CD8-positive, alpha-beta memory T cell (primary cell): Measurements from ENCODE around the gene NRARP. TPM values are rescaled to one million over a fixed set of nuclear protein-coding genes. Genes with fewer than 3 reads are reported as not detected.

Experiments
- CTCF ChIA-PET: fragments of 350-600 bp; sonication (Branson Sonifier 250); formaldehyde crosslinking; loops from one replicate; lab custom pipeline; 2021; ENCODE audit warnings: antibody characterized with exemption; lab: Charles Lee
- POLR2A ChIA-PET: fragments of 350-600 bp; sonication (Branson Sonifier 250); formaldehyde crosslinking; loops from one replicate; lab custom pipeline; 2021; ENCODE audit warnings: antibody characterized with exemption; lab: Charles Lee
- DNase-seq, 5 donors: peaks; one replicate each; pipeline versions ENCODE4 v3.0.0 to v3.0.0-alpha.2; 2020 to 2022; ENCODE audit warnings: mixed read lengths in 1 of 5
- H3K27ac ChIP-seq: one replicate; pipeline ENCODE4 v1.7.0; 2013; ENCODE audit warnings: low read depth, mild to moderate bottlenecking, low read length, moderate library complexity
- H3K27me3 ChIP-seq: 2 replicates; pipeline ENCODE4 v1.7.0; 2013; ENCODE audit warnings: low read length, mild to moderate bottlenecking; ENCODE audit not compliant: insufficient read depth, poor library complexity, severe bottlenecking
- H3K36me3 ChIP-seq: 2 replicates; pipeline ENCODE4 v1.7.0; 2013; ENCODE audit warnings: mild to moderate bottlenecking, low read length, moderate library complexity; ENCODE audit not compliant: insufficient read depth
- H3K4me1 ChIP-seq: 2 replicates; pipeline ENCODE4 v1.7.0; 2013; ENCODE audit warnings: mild to moderate bottlenecking, low read length, moderate library complexity; ENCODE audit not compliant: insufficient read depth
- H3K4me3 ChIP-seq: 2 replicates; pipeline ENCODE4 v1.7.0; 2013; ENCODE audit warnings: mild to moderate bottlenecking, low read length
- H3K9me3 ChIP-seq: 2 replicates; pipeline ENCODE4 v1.7.0; 2013; ENCODE audit warnings: mild to moderate bottlenecking, low read length
- H3K27ac Mint-ChIP-seq, 8 donors: one replicate each; pipeline ENCODE4 v1.8.0; 2020 to 2021; ENCODE audit warnings: mixed read lengths in 8 of 8, mild to moderate bottlenecking in 6 of 8, inconsistent platforms in 3 of 8, moderate library complexity in 3 of 8
- H3K27me3 Mint-ChIP-seq, 2 donors: one replicate each; pipeline ENCODE4 v1.8.0; 2020 to 2021; ENCODE audit warnings: mixed read lengths in 2 of 2, mild to moderate bottlenecking in 1 of 2, moderate library complexity in 1 of 2
- H3K36me3 Mint-ChIP-seq, 3 donors: one replicate each; pipeline ENCODE4 v1.8.0; 2020 to 2021; ENCODE audit warnings: mixed read lengths in 3 of 3, inconsistent platforms in 1 of 3, mild to moderate bottlenecking in 1 of 3
- H3K4me1 Mint-ChIP-seq, 3 donors: one replicate each; pipeline ENCODE4 v1.8.0; 2020 to 2021; ENCODE audit warnings: mixed read lengths in 3 of 3, inconsistent platforms in 1 of 3, mild to moderate bottlenecking in 1 of 3
- H3K4me3 Mint-ChIP-seq, 7 donors: one replicate each; pipeline ENCODE4 v1.8.0; 2020 to 2021; ENCODE audit warnings: mixed read lengths in 7 of 7, mild to moderate bottlenecking in 6 of 7, moderate library complexity in 4 of 7, inconsistent platforms in 2 of 7
- H3K9me3 Mint-ChIP-seq, 5 donors: one replicate each; pipeline ENCODE4 v1.8.0; 2020 to 2022; ENCODE audit warnings: mixed read lengths in 5 of 5, mild to moderate bottlenecking in 3 of 5, moderate library complexity in 2 of 5, inconsistent platforms in 1 of 5
- polyA plus RNA-seq: library from polyadenylated mRNA; unstranded; fragments of 300-500 nt; fragmentation: Illumina TruSeq; gene quantifications from one replicate; pipeline ENCODE4 v1.2.3, GENCODE V29; 2021
- total RNA-seq, 2 experiments: library from RNA; stranded (reverse); gene quantifications; one replicate each; pipeline ENCODE4 v1.2.3, GENCODE V29; 2021

The NRARP gene
- total and polyA plus RNA-seq, 3 experiments from 2014 or later: 1.9 to 2.3 TPM; not detected in 1

DNA sequence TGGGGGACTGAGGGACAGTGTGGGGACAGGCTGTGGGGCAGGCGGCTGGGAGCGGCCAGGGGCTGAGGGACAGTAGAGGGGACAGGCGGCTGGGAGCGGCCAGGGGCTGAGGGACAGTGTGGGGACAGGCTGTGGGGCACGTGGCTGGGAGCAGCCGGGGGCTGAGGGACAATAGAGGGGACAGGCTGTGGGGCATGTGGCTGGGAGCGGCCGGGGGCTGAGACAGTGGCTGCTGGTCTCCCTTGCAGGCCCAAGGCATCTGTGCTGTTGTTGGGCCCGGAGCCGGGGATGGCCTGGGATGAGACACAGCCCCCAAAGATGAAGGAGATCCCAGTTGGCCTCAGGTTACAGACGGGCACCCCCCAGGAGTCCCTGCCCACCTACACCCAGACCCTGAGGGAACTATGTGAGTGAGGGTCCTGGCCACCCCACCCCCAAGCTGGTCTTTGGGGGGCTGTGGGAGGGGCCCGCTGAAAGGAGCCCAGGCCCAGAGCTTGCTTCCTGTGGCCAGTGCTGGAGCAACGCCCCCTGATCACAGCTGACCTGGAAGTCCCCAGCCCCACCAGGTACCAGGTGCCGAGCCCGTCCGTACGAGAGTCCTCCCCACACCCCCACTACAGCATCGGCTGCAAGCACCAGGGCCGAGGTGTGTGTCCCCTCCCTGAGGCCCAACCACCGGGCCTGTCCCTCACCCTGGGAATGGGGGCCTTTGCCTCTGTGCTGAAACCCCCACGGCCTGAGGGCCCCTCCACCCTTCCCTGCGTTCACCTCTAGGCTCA is 50.4 kb downstream of the NRARP start:
- no peaks in the 10 kb centered on the region for H3K27me3 Mint-ChIP-seq

DNA sequence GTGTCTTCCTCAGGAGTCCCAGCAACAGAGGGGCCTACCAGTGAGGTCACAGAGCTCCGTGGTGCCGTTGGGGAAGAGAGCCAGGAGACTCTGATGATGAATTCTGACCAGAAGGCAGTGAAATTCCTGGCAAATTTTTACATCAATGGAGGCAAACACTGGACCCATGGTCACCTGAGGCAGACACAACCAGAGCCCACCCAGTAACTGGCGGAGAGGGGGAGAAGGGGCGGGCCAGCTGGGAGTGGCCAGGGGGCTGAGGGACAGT is 50.9 kb downstream of the NRARP start, which contains the start of gene STPG3:
TSS of gene STPG3 (plus strand) at position 93 of the 268 bp plus-strand sequence. CDS start at position 94, 1 bp downstream.
- Histone ChIP-seq H3K4me1 (peaks cover 9% of the 10 kb centered on the region), H3K27ac (no peak within 1 kb of the TSS), H3K4me3 (no peak within 1 kb of the TSS), H3K9me3 (no peaks in the 10 kb centered on the region), H3K27me3 (no peaks in the 10 kb centered on the region), H3K36me3 (no peaks in the 10 kb centered on the region)
- POLR2A ChIA-PET: no interaction called here
- Mint-ChIP-seq H3K36me3 (peaks cover 0 to 5% (median 0%) of the 10 kb centered on the region in 3 donors), H3K27ac (no peak within 1 kb of the TSS), H3K4me1 (peaks cover 1 to 11% (median 4%) of the 10 kb centered on the region in 3 donors), H3K27me3 (no peaks in the 10 kb centered on the region), H3K9me3 (no peaks in the 10 kb centered on the region), H3K4me3 (peak within 1 kb of the TSS in 2 of 7 donors; percentile 27 to 40)
- CTCF ChIA-PET: no interaction called here
- DNase-seq: no peak

More for the DNA sequence above, 50.4 kb downstream of the NRARP start:
- Mint-ChIP-seq H3K4me1 (peaks cover 7 to 16% (median 8%) of the 10 kb centered on the region in 3 donors), H3K9me3 (no peaks in the 10 kb centered on the region), H3K36me3 (peaks cover 0 to 9% (median 0%) of the 10 kb centered on the region in 3 donors), H3K4me3 (peak overlapping the region in 1 of 7 donors; percentile 27), H3K27ac (no peak overlapping the region)
- Histone ChIP-seq H3K27me3 (no peaks in the 10 kb centered on the region), H3K4me3 (no peak overlapping the region), H3K9me3 (no peaks in the 10 kb centered on the region), H3K4me1 (peaks cover 14% of the 10 kb centered on the region), H3K36me3 (no peaks in the 10 kb centered on the region), H3K27ac (no peak overlapping the region)
- POLR2A ChIA-PET: no interaction called here
- no peak for DNase-seq
- CTCF ChIA-PET: interaction anchor here (6.2 kb wide), 1 partner anchor 11 kb away, joined by 43 read pairs; the partner anchor contains the start of gene TUBB4B

DNA sequence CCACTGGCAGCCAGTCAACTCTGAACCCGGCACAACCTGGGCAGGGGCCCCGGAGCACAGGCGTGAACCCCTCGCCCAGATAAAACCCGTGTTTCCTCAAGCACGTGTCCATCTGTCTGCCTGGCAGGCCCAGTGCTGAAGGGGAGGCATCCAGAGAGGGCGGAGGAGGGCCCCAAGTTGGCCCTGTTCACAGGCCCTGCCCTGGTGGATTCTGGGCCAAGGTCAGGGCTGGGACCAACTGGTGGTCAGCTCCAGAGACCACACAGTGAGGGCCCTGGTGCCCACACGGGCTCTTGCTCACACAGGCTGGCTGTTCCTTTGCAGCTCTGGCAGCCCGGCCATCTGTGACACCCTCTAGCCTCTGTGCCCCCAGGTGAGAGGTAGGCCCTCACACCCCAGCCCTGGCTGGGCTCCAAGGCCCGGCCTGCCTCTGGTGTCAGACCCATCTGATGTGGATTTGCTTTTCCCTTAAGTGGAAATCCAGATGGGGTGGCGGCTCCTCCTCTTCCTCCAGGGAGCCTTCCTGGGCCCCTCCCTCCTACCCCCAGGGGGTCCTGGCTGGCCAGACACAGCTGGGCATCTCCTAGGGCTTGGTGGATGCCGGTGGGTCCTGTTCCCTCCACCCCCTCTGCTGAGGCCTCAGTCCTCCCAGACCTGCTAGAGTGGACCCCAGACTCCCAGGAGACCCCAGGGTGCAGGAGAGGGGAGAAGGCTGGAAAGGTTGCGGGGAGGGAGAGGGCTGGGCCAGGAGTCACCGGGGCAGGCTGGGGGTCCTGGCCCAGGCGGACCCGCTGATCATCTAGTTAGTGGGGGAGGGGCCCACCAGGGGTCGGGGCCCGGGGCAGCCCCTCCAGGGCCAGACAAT is 51.5 kb downstream of the NRARP start:
- DNase-seq: no peak
- Histone ChIP-seq H3K27ac (no peak overlapping the region), H3K4me3 (no peak overlapping the region), H3K27me3 (no peaks in the 10 kb centered on the region), H3K9me3 (no peaks in the 10 kb centered on the region), H3K4me1 (peaks cover 5% of the 10 kb centered on the region), H3K36me3 (no peaks in the 10 kb centered on the region)
- CTCF ChIA-PET: no interaction called here
- H3K27me3 Mint-ChIP-seq: no peaks in the 10 kb centered on the region
- H3K27ac Mint-ChIP-seq: no peak overlapping the region
- POLR2A ChIA-PET: no interaction called here
- no peaks in the 10 kb centered on the region for H3K9me3 Mint-ChIP-seq
- peaks cover 0 to 2% (median 0%) of the 10 kb centered on the region in 3 donors for H3K36me3 Mint-ChIP-seq
- H3K4me1 Mint-ChIP-seq: peaks cover 0 to 5% (median 4%) of the 10 kb centered on the region in 3 donors
- H3K4me3 Mint-ChIP-seq: peak overlapping the region in 1 of 7 donors; percentile 40

Other genes starting within 250 kb of the NRARP start
- not detected for gene ENTPD2, start 248.2 kb downstream of the NRARP start, total RNA-seq
- not detected for gene ENTPD2, start 248.2 kb downstream of the NRARP start, polyA plus RNA-seq
- 10 to 100 TPM; 11.5 to 12.7 TPM for gene SAPCD2, start 231.7 kb downstream of the NRARP start, total RNA-seq
- 0.15 TPM for gene SAPCD2, start 231.7 kb downstream of the NRARP start, polyA plus RNA-seq
- 10 to 100 TPM; 15.3 to 15.5 TPM for gene UAP1L1, start 224.8 kb downstream of the NRARP start, total RNA-seq
- 4.6 TPM for gene UAP1L1, start 224.8 kb downstream of the NRARP start, polyA plus RNA-seq
- 10 to 100 TPM; 31.9 to 32.7 TPM for gene MAN1B1, start 215.3 kb downstream of the NRARP start, total RNA-seq
- gene MAN1B1, start 215.3 kb downstream of the NRARP start, polyA plus RNA-seq: 39.3 TPM
- 100 to 1,000 TPM; 294 to 308 TPM for gene DPP7, start 187.5 kb downstream of the NRARP start, total RNA-seq
- gene DPP7, start 187.5 kb downstream of the NRARP start, polyA plus RNA-seq: 158 TPM
- not detected for gene GRIN1, start 163.1 kb downstream of the NRARP start, total RNA-seq
- not detected for gene GRIN1, start 163.1 kb downstream of the NRARP start, polyA plus RNA-seq
- not detected for gene LRRC26, start 132.2 kb downstream of the NRARP start, total RNA-seq
- not detected for gene LRRC26, start 132.2 kb downstream of the NRARP start, polyA plus RNA-seq
- gene TMEM210, start 130.2 kb downstream of the NRARP start, total RNA-seq: not detected
- not detected for gene TMEM210, start 130.2 kb downstream of the NRARP start, polyA plus RNA-seq
- gene ANAPC2, start 113.7 kb downstream of the NRARP start, total RNA-seq: 10 to 100 TPM; 50.2 to 57.0 TPM
- gene ANAPC2, start 113.7 kb downstream of the NRARP start, polyA plus RNA-seq: 5.4 TPM
- 100 to 1,000 TPM; 114 to 118 TPM for gene SSNA1, start 113.6 kb downstream of the NRARP start, total RNA-seq
- 138 TPM for gene SSNA1, start 113.6 kb downstream of the NRARP start, polyA plus RNA-seq
- 10 to 100 TPM; 14.1 to 15.1 TPM for gene TPRN, start 101.5 kb downstream of the NRARP start, total RNA-seq
- 0.76 TPM for gene TPRN, start 101.5 kb downstream of the NRARP start, polyA plus RNA-seq
- gene TMEM203, start 96.6 kb downstream of the NRARP start, total RNA-seq: 10 to 100 TPM; 51.5 to 53.9 TPM
- 134 TPM for gene TMEM203, start 96.6 kb downstream of the NRARP start, polyA plus RNA-seq
- 10 to 100 TPM; 45.1 to 47.4 TPM for gene NDOR1, start 96.6 kb downstream of the NRARP start, total RNA-seq
- 9.9 TPM for gene NDOR1, start 96.6 kb downstream of the NRARP start, polyA plus RNA-seq
- gene RNF208, start 80.0 kb downstream of the NRARP start, total RNA-seq: 1 to 10 TPM; 2.7 to 3.3 TPM
- not detected for gene RNF208, start 80.0 kb downstream of the NRARP start, polyA plus RNA-seq
- gene CYSRT1, start 77.1 kb downstream of the NRARP start, total RNA-seq: under 1 TPM; 0.58 to 0.66 TPM
- gene CYSRT1, start 77.1 kb downstream of the NRARP start, polyA plus RNA-seq: 0.32 TPM
- not detected for gene RNF224, start 74.8 kb downstream of the NRARP start, total RNA-seq
- gene RNF224, start 74.8 kb downstream of the NRARP start, polyA plus RNA-seq: not detected
- gene SLC34A3, start 71.4 kb downstream of the NRARP start, total RNA-seq: not detected
- gene SLC34A3, start 71.4 kb downstream of the NRARP start, polyA plus RNA-seq: not detected
- 100 to 1,000 TPM; 322 to 331 TPM for gene TUBB4B, start 61.0 kb downstream of the NRARP start, total RNA-seq
- 64.6 TPM for gene TUBB4B, start 61.0 kb downstream of the NRARP start, polyA plus RNA-seq
- under 1 TPM; 0.27 to 0.28 TPM for gene STPG3, start 51.0 kb downstream of the NRARP start, total RNA-seq
- not detected for gene STPG3, start 51.0 kb downstream of the NRARP start, polyA plus RNA-seq
- 10 to 100 TPM; 67.5 to 72.0 TPM for gene NELFB, start 46.9 kb downstream of the NRARP start, total RNA-seq
- gene NELFB, start 46.9 kb downstream of the NRARP start, polyA plus RNA-seq: 34.8 TPM
- 1 to 10 TPM; 3.3 to 3.9 TPM for gene TOR4A, start 24.5 kb downstream of the NRARP start, total RNA-seq
- gene TOR4A, start 24.5 kb downstream of the NRARP start, polyA plus RNA-seq: 1.8 TPM
- gene EXD3, start 120.9 kb upstream of the NRARP start, total RNA-seq: 1 to 10 TPM; 4.8 to 6.6 TPM
- gene EXD3, start 120.9 kb upstream of the NRARP start, polyA plus RNA-seq: 6.7 TPM
- gene NOXA1, start 121.1 kb upstream of the NRARP start, total RNA-seq: under 1 TPM; 0.66 to 0.74 TPM
- 1.3 TPM for gene NOXA1, start 121.1 kb upstream of the NRARP start, polyA plus RNA-seq
- not detected for gene ENTPD8, start 139.1 kb upstream of the NRARP start, total RNA-seq
- not detected for gene ENTPD8, start 139.1 kb upstream of the NRARP start, polyA plus RNA-seq
- 10 to 100 TPM; 40.9 to 42.8 TPM for gene NSMF, start 157.1 kb upstream of the NRARP start, total RNA-seq
- gene NSMF, start 157.1 kb upstream of the NRARP start, polyA plus RNA-seq: 15.4 TPM
- gene PNPLA7, start 248.1 kb upstream of the NRARP start, total RNA-seq: 1 to 10 TPM; 2.0 to 2.4 TPM
- 0.79 TPM for gene PNPLA7, start 248.1 kb upstream of the NRARP start, polyA plus RNA-seq
- 10 to 100 TPM; 65.9 to 68.2 TPM for gene MRPL41, start 249.6 kb upstream of the NRARP start, total RNA-seq
- 44.9 TPM for gene MRPL41, start 249.6 kb upstream of the NRARP start, polyA plus RNA-seq